NCI-H446 treated with DMSO at 0.1 percent for 48 hours (cell line): ENCODE data around the gene RALBP1.

Experiments used
- DNase-seq: peaks from one replicate; lab custom pipeline; 2025; lab: John Stamatoyannopoulos, UW

RALBP1 gene

DNA sequence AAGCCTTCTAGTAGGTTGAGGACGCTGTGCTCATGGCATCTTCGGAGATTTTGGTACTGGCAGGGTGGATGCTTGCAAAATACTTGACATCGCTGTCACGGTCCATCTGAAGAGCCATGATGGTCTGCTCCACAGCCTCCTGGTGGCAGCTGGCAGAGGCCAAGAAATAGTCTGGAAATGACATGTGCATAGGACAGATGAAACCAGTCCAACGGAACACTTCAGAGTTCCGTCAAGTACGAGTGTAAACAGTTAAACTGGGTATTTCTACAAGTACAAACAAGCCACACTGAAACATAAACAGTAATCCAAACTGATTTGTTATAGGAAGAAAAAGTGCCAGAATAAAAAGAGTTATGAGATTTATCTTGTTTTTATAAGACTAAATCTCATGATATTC is 72.5 kb downstream of the RALBP1 start:
- no peak for DNase-seq

DNA sequence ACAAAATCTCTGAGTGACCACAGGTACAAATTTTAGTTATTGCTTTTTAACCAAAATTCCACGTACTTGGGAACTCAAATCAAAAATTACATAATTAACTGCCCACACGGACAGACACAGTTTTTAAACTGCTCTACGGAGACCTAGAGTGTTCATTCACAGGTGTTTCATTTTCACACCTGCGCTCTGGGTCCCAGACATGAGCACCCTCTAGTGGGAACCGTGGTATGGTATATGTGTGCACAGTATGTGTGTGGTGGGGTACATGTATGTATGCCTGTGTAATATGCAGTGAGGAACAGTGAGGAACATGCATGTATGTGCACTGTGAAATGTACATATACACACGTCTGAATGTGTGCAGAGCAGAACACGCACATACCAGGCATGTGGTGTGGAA is 74.1 kb downstream of the RALBP1 start:
- no peak for DNase-seq

DNA sequence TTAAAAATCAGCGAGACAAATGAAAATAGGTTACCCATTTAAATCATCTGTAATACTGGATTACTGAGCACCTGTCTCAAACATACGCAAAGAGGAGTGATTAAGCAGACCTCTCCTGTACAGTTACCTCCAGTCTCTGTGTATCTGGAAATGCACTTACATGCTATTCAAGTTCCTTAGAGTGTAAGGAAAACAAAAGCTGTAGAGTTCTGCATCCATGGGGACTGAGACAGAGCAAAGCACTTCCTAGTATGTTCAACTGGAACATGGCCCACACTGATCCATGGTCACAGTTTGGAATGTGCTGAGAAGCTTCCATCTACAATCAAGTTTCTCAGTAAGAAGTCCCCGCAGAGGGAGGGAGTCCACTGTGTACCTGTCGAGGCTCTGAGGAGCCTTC is 75.1 kb downstream of the RALBP1 start:
- no peak for DNase-seq

DNA sequence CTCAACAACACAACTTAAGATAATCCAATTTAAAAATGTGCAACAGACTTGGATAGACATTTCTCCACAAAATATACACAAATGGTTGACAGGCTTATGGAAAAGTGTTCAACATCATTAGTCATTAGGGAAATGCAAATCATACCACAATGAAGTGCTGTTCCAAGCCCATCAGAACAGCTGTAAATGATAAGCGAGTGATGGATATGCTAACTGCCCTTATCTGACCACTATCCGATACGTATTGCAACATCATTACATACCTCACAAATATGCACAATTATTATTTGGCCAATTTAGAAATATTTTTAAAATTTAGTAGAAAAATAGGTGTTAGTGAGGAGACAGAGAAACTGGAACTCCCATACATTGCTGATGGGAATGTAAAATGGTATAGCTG is 76.9 kb downstream of the RALBP1 start:
- DNase-seq: no peak

GRCh38 chr18:9552616-9553015 is 77.3 kb downstream of the RALBP1 start:
- DNase-seq: no peak

GRCh38 chr18:9557250-9557943 is 82.1 kb downstream of the RALBP1 start:
- no peak for DNase-seq

DNA sequence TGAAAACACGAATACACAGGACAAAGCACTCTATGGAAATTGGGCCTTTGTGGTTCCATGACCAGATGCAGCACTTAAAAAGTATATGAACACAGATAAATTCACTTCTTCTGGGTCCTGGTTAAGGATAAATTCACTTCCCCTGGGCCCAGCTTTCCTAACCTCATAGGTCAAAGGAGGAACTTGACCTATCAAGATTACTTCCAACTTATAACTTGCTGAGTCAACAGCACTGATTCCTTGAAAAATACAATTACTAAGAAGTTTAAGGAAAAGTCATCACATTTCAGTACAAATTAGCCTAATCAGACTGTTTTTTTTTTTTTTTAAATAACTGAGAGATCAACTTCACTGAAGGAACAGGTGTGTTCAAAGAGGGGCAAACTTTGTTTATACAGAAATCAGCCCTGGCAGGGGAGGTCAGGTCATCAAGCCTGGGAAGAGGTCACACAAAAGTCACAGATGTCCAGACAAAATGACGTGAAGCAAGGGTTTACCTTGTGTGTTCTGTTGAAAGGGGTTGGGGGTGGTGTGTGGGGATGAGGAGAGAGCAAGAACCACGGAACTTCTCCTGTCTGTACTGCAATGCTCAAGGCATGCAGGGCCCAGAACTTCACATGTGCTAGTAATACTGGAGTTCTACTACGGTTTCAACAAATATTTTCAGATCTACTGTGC is 83.2 kb downstream of the RALBP1 start:
- no peak for DNase-seq

- no peak for DNase-seq
Observed at GRCh38 chr18:9559253-9559652, 83.9 kb downstream of the RALBP1 start.

DNA sequence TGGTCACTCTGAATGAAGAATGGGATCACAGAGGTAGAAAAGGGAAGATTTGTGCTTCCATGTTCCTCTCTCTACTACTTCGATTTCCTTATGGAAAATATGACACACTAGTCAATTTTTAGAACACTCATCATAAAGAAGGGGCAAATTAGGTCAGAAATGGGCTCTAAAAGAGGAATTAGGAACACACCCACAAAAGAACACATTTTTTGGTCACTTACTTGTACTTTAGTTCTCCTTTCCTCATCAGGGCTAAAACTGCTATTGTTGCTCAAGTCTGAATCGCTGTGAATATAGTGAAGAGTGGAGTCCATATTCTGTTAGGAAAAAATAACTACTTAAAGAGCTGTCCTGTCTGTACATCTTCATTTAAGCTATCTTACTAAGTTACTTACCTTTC is 86.4 kb downstream of the RALBP1 start:
- DNase-seq: no peak

GRCh38 chr18:9562584-9562983 is 87.3 kb downstream of the RALBP1 start:
- DNase-seq: no peak

GRCh38 chr18:9563331-9563730 is 88.0 kb downstream of the RALBP1 start:
- no peak for DNase-seq

- no peak for DNase-seq
Observed at GRCh38 chr18:9565407-9565806, 90.1 kb downstream of the RALBP1 start.

DNA sequence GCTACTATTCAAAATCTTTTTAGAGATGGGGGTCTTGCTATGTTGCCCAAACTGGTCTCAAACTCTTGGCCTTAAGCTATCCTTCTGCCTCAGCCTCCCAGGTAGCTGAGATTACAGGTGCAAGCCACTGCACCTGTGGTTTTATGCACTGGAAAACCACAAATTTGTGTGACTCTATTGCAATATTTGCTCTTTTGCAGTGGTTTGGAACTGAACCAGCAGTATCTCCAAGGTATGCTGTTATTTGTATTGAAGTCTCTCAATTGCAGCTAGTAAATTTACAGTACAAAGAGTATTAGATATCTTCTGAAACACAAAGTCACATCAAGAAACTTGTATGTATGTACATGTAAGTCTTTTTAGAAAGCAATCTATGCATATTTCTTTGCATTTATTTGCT is 92.9 kb downstream of the RALBP1 start:
- no peak for DNase-seq

DNA sequence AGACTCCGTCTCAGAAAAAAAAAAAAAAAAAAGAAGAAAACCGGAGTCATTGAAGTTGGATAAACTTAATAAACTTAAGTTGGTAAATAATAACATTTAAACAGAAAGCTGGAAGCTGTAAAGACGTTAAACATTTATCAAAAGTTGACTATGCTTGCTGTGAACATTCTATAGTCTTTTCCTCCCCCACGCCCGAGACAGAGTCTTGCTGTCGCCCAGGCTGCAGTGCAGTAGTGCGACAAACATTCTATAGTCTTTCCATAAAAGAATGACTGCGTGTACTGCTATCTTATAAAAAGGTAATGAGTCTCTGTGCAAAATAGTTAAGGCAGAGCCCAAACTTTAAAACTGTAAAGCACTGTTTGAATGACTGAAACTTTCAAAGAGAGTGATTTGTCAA is 93.9 kb downstream of the RALBP1 start:
- no peak for DNase-seq

- DNase-seq: no peak
Observed at GRCh38 chr18:9570255-9570654, 94.9 kb downstream of the RALBP1 start.

DNA sequence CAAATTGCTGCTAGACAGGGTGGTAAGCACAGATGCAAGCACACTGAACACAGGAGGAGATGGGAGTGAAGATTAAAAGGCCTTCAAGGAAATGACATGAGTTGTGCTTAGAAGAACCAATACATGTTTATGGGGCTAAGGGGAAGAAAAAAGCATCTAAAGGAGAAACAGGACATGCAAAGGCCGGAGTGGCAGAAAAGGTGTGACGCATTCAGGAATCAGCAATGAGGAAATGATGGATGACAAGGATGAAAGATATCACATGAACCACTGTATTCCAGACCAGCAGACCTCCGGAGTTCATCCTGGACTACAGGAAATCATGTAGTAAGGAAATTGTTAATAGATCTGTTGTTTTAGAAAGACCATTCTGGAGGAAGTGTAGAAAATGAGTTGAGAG is 96.2 kb downstream of the RALBP1 start:
- no peak for DNase-seq

- DNase-seq: no peak
Observed at GRCh38 chr18:9574473-9575115, 99.3 kb downstream of the RALBP1 start.

- DNase-seq: no peak
Observed at GRCh38 chr18:9575558-9575957, 100.2 kb downstream of the RALBP1 start.

GRCh38 chr18:9577361-9577760 is 102.0 kb downstream of the RALBP1 start:
- DNase-seq: no peak

GRCh38 chr18:9578306-9578705 is 103.0 kb downstream of the RALBP1 start:
- DNase-seq: no peak

DNA sequence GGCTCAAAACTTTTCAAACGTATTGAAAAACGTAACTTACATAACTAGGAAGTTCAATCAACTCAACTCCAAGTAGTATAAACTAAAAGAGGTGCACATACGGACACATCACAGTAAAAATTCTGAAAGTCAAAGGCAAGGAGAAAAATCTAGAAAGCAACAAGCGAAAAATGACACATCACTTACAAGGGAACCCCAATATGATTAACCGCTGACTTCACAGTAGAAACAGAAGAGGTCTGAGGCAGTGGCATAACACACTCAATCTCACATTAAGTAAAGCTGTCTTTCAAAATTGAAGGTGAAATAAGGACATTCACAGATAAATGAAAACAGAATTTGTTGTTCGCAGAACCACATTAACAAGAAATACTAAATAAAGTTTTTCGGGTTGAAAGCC is 106.4 kb downstream of the RALBP1 start:
- no peak for DNase-seq

DNA sequence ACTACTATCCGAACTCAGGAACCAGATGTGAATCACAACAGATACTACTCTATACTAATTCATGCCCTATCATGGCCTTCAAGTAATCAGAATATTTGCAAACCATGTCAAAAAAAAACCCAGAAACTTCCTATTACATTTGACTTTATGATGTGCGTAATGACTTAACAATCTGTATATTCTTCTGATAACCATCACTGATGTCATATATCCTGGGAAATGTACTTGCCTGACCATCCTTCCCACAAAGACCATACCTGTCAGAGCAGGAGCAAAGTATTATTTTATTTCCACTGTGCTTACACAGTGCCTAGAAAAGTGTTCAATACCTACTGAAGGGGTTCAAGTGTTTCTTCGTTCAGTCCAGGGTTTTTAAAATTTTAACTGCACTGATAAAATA is 111.5 kb downstream of the RALBP1 start:
- no peak for DNase-seq
